ENCODE data around the gene ADCK1.

GRCh38 chr14:77752266-77752665 lies 47.6 kb upstream of the ADCK1 start:
- no peak for TF ChIP-seq YY1 (IDR thresholded peaks at IDR 0.05; ENCODE audit: insufficient read depth, insufficient read length)
- no peak for TF ChIP-seq ZNF274 (IDR thresholded peaks at IDR 0.05; ENCODE audit: low read depth, low read length)

Data from NT2/D1 (cell line).